GM19324 (cell line): Measurements from ENCODE around the gene OR4N5.
"Not testable (repeated sequence)": the region's sequence is repeated elsewhere in the genome, so short reads cannot be mapped to it uniquely, and the experiment has no call there.

ENCODE experiments used
- ATAC-seq: cut with Tn5 transposase; IDR thresholded peaks from one replicate; pipeline ENCODE4 v1.9.1; 2021; ENCODE audit warnings: mild to moderate bottlenecking, moderate library complexity; ENCODE audit not compliant: unreplicated experiment, low FRiP score

OR4N5 gene, protein sequence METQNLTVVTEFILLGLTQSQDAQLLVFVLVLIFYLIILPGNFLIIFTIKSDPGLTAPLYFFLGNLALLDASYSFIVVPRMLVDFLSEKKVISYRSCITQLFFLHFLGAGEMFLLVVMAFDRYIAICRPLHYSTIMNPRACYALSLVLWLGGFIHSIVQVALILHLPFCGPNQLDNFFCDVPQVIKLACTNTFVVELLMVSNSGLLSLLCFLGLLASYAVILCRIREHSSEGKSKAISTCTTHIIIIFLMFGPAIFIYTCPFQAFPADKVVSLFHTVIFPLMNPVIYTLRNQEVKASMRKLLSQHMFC

GRCh38 chr14:20138520-20138919 is at the start of gene OR4N5:
Gene OR4N5, plus strand, starts transcription at chr14:20138820. Its CDS starts 4,916 bp downstream, at chr14:20143736.
- ATAC-seq: no peak

DNA sequence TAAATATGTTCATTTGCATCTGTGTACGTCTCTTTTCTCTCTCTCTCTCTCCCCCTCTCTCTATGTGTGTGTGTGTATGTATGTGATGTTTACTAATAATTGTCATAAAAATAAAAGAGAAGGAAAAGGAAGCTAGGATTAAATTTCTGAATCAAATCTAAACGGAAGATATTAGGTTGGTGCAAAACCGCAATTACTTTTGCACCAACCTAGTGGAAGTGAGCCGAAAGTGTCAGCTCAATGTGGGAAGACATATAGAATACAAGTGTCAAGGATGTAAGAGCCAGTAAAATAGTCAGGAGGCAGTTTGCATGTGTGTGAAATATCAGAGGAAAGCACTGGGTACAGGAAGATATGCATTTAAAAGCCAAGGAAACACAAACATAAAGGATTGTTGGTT is 46.6 kb upstream of the OR4N5 start:
- no peak for ATAC-seq

DNA sequence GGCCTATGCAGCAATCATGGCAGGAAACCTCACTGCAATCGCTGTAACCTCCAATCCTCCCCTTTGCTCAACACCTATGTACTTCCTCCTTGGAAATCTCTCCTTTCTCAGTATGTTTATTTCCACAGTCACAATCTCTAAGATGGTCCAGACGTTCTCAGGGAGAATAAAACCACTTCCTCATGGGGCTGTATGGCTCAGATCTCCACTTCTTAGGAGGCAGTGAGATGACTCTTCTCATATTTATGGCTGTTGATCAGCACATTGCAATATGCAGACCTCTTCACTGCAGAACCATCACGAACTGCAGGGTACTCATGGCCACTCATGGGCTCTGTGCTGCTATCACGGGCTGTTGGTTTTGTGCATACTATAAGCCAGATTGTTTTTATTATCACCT is 45.2 kb upstream of the OR4N5 start:
- ATAC-seq: no peak

GRCh38 chr14:20098926-20099770 is 39.5 kb upstream of the OR4N5 start:
- ATAC-seq: not testable (repeated sequence)

DNA sequence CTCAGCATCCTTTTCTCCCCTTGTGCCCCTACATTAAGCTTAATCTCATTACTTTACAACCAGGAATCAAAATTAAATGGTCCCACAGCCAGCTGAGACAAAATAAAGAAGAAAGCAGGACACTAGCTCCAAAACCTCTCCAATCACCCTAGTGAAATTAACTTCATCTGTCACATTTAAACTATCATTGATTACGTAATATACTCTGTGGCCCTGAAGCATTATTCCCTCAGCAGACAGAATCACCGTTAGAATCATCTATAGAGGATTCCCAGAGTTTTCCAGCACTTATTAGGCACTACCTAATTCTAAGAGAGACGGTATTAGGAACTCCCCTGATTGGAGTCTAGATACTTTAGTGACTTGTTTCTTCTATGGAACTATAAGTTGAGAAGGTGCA is 28.2 kb upstream of the OR4N5 start, which contains the start of gene OR4K17:
Gene OR4K17, plus strand, starts transcription at position 302 of the 400 bp plus-strand sequence. CDS start 6,761 bp downstream, outside the sequence.
- no peak for ATAC-seq

- ATAC-seq: no peak
These were observed 26.3 kb upstream of the OR4N5 start for GRCh38 chr14:20112321-20112720.

GRCh38 chr14:20116748-20117147 is 21.9 kb upstream of the OR4N5 start:
- no peak for ATAC-seq

GRCh38 chr14:20118795-20119194 is 19.8 kb upstream of the OR4N5 start:
- ATAC-seq: no peak

DNA sequence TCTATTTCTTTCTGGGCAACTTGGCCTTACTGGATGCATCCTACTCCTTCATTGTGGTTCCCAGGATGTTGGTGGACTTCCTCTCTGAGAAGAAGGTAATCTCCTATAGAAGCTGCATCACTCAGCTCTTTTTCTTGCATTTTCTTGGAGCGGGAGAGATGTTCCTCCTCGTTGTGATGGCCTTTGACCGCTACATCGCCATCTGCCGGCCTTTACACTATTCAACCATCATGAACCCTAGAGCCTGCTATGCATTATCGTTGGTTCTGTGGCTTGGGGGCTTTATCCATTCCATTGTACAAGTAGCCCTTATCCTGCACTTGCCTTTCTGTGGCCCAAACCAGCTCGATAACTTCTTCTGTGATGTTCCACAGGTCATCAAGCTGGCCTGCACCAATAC is 5.3 kb downstream of the OR4N5 start:
- ATAC-seq: no peak

DNA sequence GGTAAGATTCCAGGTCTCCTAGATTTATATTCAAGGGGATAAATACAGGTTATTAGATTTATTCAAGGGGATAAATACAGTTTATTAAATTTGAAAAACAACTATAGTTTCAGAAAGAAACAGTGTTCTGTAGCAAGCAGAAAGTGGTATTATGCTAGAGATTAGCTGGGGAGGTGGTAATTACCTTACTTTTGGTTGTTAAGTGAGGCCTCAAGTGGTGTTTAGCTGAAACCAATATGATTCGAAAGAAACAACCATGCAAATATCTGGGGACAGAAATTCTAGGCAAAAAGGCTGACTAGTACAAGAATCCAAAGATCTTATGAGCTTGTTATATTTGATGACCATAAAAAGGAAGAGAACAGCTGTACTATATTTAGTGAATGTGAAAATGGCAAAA is 6.2 kb downstream of the OR4N5 start:
- no peak for ATAC-seq

- no peak for ATAC-seq
These were observed 25.8 kb downstream of the OR4N5 start for GRCh38 chr14:20164462-20164861.

DNA sequence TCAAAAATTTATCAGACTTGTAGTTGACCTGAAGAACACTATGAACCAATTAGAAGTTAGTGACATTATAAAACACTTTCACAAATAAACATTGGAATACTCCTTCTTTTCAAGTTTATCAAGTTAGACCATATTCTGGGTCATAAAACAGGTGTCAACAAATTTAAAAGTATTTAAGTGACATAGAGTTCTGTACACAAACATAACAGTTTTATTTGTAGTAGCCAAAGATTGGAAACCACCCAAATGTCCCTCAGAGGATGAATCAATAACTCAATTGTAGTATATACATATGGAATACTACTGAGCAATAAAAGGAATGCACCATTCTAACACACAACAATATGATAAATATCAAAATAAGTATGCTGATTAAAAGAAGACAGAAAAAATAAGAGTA is 28.5 kb downstream of the OR4N5 start:
- no peak for ATAC-seq

- not testable (repeated sequence) for ATAC-seq
These were observed 31.2 kb downstream of the OR4N5 start for GRCh38 chr14:20169852-20170251.

DNA sequence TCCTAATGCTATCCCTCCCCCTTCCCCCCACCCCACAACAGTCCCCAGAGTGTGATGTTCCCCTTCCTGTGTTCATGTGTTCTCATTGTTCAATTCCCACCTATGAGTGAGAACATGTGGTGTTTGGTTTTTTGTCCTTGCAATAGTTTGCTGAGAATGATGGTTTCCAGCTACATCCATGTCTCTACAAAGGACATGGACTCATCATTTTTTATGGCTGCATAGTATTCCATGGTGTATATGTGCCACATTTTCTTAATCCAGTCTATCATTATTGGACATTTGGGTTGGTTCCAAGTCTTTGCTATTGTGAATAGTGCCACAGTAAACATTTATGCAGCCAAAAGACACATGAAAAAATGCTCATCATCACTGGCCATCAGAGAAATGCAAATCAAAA is 35.6 kb downstream of the OR4N5 start:
- ATAC-seq: not testable (repeated sequence)

- no peak for ATAC-seq
These were observed 37.7 kb downstream of the OR4N5 start for GRCh38 chr14:20176330-20176729.

DNA sequence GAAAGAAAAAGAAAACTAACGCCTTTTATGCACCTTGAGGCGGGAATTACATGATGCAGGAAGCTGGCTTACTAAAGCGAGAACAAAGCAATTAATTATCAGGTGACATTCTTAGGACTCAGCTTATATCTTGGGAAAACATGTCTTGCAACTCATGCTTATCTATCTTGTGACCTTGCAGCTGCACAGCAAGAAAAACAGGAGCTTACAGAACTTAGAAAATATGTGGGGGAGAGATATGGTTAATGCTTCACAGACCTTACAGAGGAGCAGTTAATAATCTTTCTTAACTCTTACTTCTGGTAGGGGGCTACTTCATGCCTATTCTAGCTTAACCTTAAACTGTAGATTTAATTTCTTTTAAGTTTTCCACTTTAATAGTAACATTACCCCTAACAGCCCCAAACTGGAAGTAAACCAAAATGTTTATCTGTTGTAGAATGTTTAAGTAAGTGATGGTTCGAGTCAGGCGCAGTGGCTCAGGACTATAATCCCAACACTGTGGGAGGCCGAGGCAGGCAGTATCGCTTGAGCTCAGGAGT is 38.9 kb downstream of the OR4N5 start:
- no peak for ATAC-seq

GRCh38 chr14:20179218-20179617 is 40.6 kb downstream of the OR4N5 start:
- no peak for ATAC-seq

DNA sequence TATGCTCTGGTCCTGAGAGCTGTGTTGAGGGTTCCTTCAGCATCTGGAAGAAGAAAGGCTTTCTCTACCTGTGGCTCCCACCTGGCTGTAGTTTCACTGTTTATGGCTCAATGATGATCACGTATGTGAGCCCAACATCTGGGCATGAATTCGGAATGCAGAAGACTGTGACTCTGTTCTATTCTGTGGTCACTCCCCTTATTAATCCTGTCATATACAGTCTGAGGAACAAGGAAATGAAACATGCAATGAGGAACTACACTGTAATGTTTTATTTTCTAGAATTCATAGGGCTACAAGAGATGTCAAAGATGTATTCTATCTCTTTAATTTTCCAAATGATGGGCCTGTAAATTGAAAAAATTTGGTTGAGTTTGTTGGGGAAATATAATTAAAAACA is 41.3 kb downstream of the OR4N5 start:
- ATAC-seq: no peak

GRCh38 chr14:20180486-20180885 is 41.9 kb downstream of the OR4N5 start:
- no peak for ATAC-seq

DNA sequence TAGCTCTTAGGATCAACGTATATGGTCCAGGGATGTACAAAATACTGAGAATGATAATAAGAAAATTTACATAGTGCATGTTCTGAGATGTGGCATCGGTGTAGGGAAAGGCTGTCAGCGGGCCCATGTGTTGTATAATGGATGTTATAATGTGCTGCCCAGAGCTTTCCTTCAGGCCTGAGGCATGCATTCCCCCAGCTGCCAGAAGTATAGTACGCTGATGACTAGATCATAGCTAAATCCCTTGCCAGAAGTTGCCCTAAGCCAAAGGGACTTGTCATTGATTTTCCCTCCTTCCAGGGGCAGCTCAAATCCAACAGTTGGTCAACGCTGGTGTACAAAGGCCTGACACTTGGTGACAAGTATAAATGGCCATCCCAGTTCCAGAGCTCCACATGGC is 45.6 kb downstream of the OR4N5 start:
- ATAC-seq: no peak

GRCh38 chr14:20190596-20190995 is 52.0 kb downstream of the OR4N5 start, which contains the start of gene OR11G2:
Gene OR11G2, plus strand, starts transcription at chr14:20190896. Its CDS starts 6,542 bp downstream, at chr14:20197438.
- no peak for ATAC-seq
